GM19023 (cell line): ENCODE results near the gene NCAPD3.
"Not testable (repeated sequence)": the region's sequence is repeated elsewhere in the genome, so short reads cannot be mapped to it uniquely, and the experiment has no call there.

ENCODE experiments used
- ATAC-seq: cut with Tn5 transposase; IDR thresholded peaks from one replicate; pipeline ENCODE4 v1.9.1; 2021; ENCODE audit warnings: mild to moderate bottlenecking, moderate library complexity; ENCODE audit not compliant: unreplicated experiment

NCAPD3 gene, protein sequence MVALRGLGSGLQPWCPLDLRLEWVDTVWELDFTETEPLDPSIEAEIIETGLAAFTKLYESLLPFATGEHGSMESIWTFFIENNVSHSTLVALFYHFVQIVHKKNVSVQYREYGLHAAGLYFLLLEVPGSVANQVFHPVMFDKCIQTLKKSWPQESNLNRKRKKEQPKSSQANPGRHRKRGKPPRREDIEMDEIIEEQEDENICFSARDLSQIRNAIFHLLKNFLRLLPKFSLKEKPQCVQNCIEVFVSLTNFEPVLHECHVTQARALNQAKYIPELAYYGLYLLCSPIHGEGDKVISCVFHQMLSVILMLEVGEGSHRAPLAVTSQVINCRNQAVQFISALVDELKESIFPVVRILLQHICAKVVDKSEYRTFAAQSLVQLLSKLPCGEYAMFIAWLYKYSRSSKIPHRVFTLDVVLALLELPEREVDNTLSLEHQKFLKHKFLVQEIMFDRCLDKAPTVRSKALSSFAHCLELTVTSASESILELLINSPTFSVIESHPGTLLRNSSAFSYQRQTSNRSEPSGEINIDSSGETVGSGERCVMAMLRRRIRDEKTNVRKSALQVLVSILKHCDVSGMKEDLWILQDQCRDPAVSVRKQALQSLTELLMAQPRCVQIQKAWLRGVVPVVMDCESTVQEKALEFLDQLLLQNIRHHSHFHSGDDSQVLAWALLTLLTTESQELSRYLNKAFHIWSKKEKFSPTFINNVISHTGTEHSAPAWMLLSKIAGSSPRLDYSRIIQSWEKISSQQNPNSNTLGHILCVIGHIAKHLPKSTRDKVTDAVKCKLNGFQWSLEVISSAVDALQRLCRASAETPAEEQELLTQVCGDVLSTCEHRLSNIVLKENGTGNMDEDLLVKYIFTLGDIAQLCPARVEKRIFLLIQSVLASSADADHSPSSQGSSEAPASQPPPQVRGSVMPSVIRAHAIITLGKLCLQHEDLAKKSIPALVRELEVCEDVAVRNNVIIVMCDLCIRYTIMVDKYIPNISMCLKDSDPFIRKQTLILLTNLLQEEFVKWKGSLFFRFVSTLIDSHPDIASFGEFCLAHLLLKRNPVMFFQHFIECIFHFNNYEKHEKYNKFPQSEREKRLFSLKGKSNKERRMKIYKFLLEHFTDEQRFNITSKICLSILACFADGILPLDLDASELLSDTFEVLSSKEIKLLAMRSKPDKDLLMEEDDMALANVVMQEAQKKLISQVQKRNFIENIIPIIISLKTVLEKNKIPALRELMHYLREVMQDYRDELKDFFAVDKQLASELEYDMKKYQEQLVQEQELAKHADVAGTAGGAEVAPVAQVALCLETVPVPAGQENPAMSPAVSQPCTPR (N-terminal part only)

DNA sequence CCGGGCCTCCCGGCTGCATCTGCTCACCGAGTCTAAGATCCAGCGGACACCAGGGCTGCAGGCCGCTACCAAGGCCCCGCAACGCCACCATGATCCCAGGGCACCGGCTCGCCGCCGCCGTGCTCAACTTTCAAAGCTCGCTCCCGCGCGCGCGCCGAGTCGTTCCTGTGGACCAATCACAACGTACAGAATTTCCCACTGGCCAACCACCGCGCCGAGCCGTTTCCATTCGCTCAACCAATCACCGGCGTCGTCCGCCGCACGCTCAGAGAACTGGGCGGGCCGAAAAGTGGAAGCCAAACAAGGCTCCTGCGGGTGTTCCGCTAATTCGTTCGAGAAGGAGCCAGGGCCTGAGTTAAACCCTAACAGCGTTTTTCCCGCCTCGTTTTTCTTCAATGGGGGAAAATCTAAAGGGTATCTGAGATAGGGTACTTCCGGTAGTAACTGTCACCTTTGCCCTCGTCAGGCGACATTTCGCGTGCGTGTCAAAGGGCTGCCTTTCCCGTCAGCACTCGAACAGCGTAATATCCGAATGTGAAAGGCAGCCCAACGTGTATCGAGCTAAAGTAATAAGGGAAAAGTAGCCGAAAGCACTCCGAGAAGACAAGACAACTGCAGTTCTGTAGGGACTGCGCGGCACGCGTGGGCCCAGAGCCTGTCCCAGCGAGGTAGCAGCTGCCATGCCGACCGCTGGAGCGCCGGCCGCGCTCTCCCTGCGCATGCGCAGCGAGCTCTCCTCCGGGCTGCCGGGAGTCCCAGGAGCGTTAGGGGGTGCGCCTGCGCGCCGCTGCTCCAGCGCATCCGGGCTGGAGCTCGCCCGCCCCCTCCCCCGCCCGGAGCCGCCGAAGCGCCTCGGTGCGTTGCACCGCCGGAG is at the start of gene NCAPD3, which contains the start of gene VPS26B:
Gene NCAPD3, minus strand, starts transcription at position 132 of the 874 bp plus-strand sequence. Its CDS starts 41 bp downstream, at position 91.
Gene VPS26B, plus strand, starts transcription at position 836 of the 874 bp plus-strand sequence. CDS start 452 bp downstream, outside the sequence.
- ATAC-seq = peak; percentile 76

DNA sequence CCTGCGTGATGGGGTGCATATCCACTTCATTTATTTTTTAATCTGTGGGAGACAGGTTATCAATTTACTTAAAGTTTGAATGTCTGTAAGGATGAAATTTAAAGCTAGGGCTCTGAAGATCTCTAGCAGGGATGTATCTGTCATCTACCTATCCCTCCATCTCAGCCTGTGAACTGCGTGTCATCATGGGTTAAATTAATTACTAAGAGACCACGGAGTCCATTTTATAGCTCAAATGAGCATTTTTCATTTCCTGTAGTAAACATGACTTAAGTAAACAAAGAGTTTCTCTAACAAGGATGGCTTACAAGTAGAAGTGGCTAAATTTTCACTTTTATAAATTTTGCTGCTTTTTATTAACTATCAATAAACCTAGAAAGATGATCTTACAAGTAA is 49.5 kb upstream of the NCAPD3 start:
- no peak for ATAC-seq

DNA sequence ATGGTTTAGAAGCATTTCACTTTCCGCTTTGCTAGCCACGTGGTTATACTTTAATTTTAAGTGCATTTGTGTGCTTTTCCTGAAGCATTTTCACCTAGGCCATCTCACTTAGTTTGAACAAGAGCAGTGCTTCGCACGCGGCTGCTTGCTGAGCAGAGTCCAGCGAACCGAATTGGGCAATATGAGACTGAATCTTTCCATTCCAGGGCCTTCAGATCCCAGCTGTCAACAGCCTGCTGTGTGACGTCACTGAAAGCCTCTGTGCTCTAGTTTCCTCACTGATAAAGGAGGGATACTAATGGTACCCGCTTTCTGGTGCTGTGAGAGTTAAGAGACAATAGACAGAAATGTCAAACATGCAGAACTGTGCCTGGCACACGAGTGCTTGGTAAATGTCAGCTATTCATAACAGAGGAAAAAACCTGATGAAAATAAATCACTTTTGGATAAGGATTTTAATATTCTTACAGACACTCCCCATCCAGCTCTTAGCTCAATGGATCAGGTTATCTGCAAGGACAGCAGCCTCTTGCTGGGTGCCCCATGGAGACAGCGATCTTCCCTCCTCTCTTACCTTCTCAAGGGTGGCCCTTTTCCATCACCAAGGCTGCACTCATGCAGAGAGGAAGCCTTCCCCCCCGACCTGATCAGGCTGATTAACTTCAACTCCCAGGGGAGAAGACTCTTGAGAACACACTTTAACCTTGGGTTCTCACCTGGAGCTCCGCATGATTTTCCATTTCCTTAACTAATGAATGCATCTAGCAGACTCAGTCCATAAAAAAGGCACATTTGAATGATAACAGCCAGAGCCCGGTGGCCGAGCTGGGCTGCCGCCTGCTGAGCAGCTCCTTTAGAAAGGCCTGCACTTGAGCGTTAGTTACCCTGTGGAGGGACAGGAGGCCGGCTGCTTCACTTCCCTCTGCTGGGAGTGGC is 48.9 kb upstream of the NCAPD3 start:
- ATAC-seq = no peak

DNA sequence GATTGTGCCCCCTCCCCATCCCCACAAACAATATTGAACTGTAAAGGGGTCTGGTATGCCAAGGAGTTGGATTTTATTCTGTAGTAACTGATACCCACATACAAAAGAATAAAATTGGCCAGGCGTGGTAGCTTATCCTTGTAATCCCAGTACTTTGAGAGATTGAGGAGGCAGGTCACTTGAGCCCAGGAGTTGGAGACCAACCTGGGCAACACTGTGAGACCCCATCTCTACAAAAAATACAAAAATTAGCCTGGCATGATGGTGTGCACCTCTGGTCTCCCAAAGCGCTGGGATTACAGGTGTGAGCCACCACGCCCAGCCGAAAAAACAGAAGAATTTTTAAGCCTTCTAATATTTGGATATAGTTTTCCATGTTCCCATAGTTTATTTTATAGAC is 48.2 kb upstream of the NCAPD3 start:
- ATAC-seq = no peak

DNA sequence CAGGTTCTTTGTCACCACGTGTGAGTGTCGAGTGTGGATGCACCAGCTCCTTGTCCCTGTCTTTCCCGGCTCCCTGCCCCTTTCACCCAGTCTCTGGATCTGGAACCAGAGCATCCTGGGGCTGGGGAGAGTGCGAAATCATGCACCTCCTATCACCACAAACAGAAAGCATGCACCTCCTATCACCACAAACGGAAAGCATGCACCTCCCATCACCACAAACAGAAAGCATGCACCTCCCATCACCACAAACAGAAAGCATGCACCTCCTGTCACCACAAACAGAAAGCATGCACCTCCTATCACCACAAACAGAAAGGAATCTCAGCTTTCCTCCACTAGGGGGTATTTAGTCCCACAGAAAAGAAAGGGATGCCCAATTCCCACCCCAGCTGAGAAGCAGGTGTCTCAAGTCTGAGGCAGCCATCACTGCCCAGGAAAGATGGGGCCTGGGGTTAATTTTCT is 46.5 kb upstream of the NCAPD3 start:
- no peak for ATAC-seq

DNA sequence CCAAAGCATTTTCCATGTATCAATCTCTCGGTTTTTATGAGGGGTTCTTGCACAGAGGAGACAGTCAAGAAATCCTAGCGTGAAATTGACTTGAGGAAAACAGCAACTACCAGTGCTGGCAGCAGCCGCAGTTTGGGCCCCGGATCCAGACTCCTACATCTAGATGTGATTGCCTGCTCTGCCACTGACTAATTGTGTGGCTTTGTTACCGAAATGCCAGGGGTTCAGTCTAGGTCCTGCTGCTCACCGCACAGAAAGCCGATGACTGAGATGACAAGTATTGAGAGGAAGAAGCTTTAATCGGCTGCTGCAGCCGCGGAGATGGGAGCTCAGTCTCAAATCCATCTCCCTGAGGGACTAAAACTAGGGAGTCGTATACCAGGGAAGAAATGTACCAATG is 44.2 kb upstream of the NCAPD3 start:
- ATAC-seq = no peak

DNA sequence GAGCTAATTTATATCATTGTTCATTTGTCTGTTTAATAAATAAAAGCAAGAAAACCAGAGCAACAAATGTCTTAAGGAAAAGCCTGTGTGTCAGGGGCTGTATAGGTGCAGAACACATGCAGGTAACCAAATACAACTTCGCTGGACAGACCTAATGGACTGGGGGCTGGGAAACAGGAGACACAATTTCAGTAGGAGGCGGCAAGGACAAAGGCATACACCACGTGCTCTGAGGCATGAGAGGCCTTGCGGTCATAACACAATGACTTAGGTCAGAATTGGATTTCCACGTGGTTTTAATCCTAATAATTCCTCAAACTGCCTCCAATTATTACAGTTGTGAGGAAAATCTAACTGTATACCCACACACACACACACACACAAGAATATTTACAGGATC is 43.7 kb upstream of the NCAPD3 start:
- no peak for ATAC-seq

DNA sequence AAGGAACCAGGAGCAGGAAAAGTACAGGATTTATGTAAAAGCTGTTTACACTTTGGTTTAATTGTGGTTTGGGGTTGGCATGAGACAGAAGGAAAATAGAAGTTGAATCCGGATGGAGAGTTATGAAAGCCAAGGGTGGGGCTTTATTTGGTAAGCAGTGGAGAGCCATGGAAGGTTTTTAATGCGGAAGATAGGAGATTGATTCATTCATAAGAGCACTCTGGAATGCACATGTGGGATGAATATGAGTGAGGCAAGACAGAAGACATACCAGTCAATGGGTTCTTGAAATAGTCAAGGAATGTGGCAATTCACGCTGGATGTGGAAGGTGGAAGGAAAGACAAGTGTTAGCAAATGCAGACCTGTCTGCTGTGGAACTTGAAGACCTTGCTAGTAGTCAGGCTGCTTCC is 43.1 kb upstream of the NCAPD3 start:
- no peak for ATAC-seq

DNA sequence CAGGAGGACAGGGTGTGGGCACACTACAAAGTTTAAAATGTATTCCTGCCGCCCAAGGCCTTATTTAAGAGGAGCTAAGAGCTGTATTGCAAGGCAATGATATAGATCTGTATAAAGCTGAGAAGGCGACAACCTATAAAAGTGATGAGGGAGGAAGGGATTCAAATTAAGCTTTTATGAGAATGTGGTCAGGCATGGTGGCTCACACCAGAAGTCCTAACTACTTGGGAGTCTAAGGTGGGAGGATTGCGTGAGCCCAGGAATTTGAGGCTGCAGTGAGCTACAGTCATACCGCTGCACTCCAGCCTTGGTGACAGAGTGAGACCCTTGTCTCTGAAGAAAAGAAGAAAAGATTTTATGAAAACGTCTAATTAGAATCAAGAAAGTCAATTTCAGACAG is 42.7 kb upstream of the NCAPD3 start:
- ATAC-seq = no peak

DNA sequence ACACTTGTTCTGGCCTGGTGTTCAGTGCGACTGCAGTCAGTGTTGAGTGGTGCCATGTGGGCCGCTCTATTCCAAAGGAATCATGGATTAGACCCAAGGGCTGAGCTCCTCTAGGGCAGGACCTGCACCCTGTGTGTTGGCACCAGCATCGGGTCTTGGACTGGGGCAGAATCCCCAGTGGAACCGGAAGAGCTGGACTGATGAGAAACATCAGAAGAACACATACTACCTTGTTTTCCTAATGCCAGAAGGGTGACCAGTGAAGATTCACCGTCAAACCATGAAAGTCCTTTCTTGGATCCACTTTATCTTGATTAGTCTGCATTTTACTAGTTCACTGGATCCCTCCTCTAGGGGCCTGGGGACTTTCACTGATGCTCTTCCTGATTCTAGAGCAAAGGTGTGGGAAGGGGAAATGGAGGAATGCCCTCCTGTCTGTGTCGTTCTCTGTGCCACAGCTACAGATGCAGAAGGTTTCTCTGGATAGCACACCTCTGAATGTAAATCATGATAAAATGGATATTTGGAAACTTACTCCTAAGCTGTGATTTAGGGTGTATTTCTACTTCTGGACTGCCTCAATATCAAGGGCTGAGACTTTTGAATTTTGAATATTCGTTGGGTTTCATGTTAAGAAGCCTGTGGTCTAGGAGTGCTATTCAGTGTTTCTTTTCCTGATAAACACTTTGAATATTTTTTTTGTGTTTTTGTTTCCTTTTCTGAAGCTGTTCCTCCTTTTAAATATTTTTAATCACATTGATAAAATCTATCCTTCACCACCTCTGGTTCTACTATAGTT is 41.4 kb upstream of the NCAPD3 start:
- ATAC-seq = no peak

DNA sequence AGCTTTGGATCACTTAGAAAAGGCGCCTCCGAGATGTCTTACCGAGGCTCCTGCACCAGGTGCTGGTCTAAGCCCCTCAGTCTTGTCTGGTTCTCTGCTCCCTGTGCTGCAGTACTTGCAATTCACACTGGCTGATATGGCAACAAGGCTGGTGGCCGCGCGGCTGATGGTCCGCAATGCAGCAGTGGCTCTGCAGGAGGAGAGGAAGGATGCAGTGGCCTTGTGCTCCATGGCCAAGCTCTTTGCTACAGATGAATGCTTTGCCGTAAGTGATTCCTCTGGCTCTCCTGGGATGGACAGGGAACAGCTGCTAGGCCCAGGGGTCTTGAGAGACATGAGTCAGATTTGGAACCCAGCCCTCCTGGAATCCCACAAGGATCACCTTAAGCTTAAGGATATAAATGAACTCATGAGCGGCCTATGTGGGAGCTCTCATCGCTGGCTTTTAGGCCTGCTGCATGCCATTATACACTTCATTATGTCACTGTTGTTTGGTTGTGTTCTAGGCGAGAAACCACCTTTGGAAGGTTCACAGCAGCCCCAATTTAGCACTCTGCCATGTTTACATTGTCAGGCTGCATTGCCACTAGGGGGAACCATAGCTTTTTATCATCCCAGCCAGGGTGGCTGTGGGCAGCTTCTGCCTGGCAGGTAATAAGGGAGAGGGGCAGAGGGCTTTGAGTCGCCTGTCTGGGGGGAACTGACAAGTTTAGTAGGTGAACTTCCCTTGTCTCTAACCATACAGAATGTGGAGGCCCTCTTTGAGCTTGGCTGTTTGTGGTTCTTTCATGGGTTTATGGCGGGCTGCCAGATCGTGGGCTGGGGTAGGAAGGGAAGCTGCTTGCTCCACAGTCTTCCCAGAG is 38.1 kb upstream of the NCAPD3 start:
- ATAC-seq = no peak

DNA sequence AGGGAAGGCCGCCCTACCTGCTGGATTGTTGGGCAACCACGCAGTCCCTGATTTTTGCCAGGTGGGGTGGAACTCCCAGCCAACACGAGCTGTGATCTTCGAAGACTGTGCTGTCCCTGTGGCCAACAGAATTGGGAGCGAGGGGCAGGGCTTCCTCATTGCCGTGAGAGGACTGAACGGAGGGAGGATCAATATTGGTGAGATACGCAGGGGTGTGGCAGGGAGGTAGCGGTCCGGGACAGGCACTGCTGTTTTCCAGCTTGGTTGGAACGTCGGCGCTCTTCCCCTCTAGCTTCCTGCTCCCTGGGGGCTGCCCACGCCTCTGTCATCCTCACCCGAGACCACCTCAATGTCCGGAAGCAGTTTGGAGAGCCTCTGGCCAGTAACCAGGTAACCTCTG is 37.2 kb upstream of the NCAPD3 start:
- ATAC-seq = no peak

DNA sequence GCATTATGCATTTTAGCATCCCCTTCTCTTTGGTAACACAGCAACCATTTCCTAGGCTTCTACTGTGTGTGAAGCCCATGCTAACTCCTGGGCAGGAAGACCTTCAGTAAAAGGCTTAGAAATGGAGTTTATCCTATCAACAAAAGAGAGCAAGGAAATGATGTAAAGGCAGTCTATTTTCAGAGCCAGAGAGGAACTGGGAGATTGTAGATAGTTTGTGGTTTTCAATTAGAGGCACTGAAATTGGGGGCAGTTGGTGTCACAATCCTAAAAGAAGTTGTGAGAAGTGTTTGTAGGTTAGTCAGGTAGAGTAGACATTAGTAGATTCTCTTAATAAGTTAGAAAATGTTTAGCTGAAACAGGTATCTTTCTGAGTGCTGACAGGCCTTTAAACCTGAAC is 36.7 kb upstream of the NCAPD3 start:
- no peak for ATAC-seq

DNA sequence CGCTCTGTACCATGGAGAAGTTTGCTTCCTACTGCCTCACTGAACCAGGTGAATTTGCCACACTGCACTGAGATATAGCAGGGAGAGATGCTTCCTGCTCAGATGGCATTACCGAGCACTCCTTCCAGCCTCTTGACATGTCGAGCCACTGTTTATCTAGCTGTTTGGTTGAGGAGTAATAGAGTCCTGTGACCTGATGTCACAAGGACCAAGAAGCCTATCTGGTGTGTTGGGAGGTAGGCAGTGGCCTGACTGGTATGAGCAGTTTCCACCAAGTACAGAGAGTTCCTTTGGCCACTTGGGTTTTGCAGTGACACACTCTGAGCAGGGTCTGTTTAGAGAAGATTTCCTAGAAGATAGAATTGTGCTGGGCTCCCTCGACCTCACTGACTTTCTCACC is 34.8 kb upstream of the NCAPD3 start:
- no peak for ATAC-seq

DNA sequence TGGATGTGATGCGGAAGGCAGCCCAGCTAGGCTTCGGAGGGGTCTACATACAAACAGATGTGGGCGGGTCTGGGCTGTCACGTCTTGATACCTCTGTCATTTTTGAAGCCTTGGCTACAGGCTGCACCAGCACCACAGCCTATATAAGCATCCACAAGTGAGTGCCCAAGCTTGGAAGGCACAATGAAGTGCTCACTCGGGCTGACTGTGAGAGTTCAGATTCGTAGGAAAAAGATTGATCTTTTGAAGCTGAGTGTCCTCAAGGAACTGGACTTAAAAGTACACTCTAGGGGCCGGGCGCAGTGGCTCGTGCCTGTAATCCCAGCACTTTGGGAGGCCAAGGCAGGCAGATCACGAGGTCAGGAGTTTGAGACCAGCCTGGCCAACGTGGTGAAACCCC is 33.3 kb upstream of the NCAPD3 start:
- ATAC-seq = no peak

DNA sequence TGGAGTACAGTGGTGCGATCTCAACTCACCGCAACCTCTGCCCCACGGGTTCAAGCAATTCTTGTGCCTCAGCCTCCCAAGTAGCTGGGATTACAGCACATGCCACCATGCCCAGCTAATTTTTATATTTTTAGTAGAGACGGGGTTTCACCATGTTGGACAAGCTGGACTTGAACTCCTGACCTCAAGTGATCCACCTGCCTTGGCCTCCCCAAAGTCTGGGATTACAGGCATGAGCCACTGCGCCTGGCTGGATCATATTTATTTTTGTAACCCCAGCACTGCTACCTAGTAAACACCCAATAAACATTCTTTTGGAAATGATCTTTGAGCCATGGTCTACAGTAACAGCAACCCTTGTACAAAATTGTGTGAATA is 31.4 kb upstream of the NCAPD3 start:
- ATAC-seq = not testable (repeated sequence)
